Heart left ventricle (tissue), 13 donors: ENCODE measurements around the gene RAB40C.

ENCODE experiments used
- CTCF ChIP-seq, 12 donors: fragments of 200-600 bp; sonication (generic) in 4 of 12; IDR thresholded peaks; one replicate each; pipeline versions ENCODE4 v1.5.0 to v1.8.0; 2018 to 2022; ENCODE audit warnings: antibody characterized with exemption in 12 of 12, mild to moderate bottlenecking in 5 of 12
- POLR2A ChIP-seq, 2 donors: fragments of 450-650 bp; IDR thresholded peaks; one replicate each; pipeline ENCODE4 v1.6.1; 2017; ENCODE audit warnings: antibody characterized with exemption in 2 of 2, mild to moderate bottlenecking in 2 of 2, moderate library complexity in 2 of 2
- donor health status: ischemic (EF 13 %, LVEDD 7.1; RV severe dilation, severe dysfunction).
- donor health status: DM: no; HTN: yes; CAD: no.
- donor health status: DM: no; HTN: no; CAD: no.
- donor health status: ischemic (EF 25% LVEDD 6.9; RV normal size, moderate dysfunction).
- donor health status: ischemic (EF 25% LVEDD 5.7; RV mildly dilated, moderate dysfunction).
- donor health status: ischemic (EF 35%, LVEDD 5.7; RV mildly dilated, moderate dysfunction).
- donor health status: nonischemic (EF 11% LVEDD 7.7; RV severe dilation, severe dysfunction).
- donor health status: DM: yes; HTN: yes; CAD: no.
- donor health status: PGD.
- donor health status: ischemic (EF 29% LVEDD 5.4; RV normal size, mild dysfunction).
- donor health status: nonischemic (EF 23%, LVEDD 6.1; RV moderate dilation, normal function).

- TF ChIP-seq POLR2A (IDR thresholded peaks at IDR 0.05) (no peak), CTCF (IDR thresholded peaks at IDR 0.05) (no peak)
Measured at GRCh38 chr16:544517-544916, 45.3 kb upstream of the RAB40C start.
